ENCODE measurements around the gene ATXN7L1.

- no peak for TF ChIP-seq CTCF (IDR thresholded peaks at IDR 0.05)
- TF ChIP-seq POLR2AphosphoS5 (IDR thresholded peaks at IDR 0.05; ENCODE audit: insufficient read depth in 1 of 2, low read depth in 1 of 2), result no peak
- TF ChIP-seq POLR2A (IDR thresholded peaks at IDR 0.05), result no peak
Observed at GRCh38 chr7:105711726-105712402, 164.5 kb downstream of the ATXN7L1 start.
